GM18909 (cell line): ENCODE results near the gene UBXN2A.
"Not testable (repeated sequence)": the region's sequence is repeated elsewhere in the genome, so short reads cannot be mapped to it uniquely, and the experiment has no call there.

Experiments used
- ATAC-seq: cut with Tn5 transposase; IDR thresholded peaks from one replicate; pipeline ENCODE4 v1.9.1; 2021; ENCODE audit warnings: mild to moderate bottlenecking; ENCODE audit not compliant: unreplicated experiment, poor library complexity

Gene UBXN2A

DNA sequence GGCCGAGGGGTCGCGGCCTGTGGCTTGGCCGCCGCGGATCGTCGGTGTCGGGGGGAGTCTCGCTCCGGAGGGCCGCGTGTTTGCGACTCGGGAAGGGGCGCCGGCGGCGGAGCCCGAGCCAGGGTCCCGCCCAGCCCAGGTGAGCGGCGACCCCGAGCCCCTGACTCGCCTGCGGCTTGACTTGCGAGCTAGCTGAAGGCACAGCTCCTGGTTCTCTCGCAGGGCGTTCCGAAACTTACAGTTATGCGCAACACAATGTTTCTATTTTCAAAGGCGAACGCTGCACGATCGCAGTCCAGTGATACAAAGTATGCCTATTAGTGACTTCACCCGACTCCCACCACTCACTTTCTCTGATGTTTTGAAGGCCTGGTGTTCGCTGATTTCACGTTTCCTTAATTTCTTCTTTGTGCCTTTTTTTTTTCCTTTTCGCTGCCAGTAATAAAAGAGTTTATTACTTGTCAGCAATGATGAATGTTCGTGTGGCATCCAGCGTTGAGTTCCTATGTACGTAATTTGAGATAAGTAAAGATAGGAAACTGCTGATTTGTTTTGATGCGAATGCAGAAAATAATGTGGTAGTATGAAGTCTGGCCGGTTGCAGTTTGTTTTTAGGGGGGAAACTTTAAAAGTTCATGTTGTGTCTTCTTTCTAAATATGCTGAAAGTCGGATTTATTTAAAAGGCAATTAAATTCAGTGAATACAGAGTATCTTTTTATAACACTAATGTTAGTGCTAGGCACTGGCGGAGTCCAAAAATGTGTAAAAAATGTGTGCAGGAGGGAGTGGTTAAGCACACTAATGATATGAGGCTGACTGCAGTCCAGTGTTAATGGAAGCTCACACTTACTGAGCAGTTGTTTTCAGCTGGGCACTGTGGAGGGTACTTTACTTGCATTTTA is 706 bp downstream of the UBXN2A start:
- peak; percentile 70 for ATAC-seq

GRCh38 chr2:23941644-23942043 is 1.4 kb downstream of the UBXN2A start:
- no peak for ATAC-seq

GRCh38 chr2:23943666-23944065 is 3.4 kb downstream of the UBXN2A start:
- no peak for ATAC-seq

DNA sequence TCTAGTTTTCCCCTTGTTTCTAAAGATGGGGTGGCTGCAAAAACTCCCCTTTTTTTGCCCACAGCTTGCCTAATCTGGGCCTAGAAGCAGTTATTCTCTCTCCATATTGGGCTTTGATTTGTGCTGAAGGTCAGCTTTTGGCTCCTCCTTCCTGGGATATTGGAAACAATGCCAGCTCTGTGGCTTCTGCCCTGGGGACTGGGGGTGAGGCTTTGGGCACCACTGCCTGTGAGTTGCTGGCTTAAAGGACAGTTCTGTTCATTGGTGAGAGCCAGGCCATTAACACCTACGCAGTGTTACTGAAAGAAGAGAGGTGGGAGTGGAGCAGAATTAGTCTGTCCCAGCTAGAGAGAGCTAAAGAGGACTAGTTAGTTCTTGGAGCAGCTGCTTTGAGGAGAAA is 4.3 kb downstream of the UBXN2A start:
- ATAC-seq: no peak

DNA sequence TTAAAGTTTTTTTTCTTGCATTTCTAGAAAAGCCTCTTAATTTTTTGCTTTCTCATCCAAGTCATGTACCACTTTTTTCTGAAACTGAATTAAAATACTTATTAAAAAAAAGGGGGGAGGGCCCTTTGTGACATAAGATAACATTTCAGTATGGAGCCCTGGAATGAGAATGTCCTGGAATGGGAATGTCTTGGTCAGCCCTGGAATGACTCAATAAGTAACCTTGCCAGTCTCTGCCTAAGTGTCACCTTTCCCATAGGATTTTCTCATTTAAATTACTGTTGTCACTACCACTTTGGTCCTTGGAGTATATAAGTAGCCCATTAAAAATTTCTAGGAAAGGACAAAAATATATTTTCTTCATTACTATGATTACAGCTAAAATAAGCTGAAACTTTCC is 4.7 kb downstream of the UBXN2A start:
- ATAC-seq: no peak

GRCh38 chr2:23947350-23947749 is 7.1 kb downstream of the UBXN2A start:
- ATAC-seq: no peak

DNA sequence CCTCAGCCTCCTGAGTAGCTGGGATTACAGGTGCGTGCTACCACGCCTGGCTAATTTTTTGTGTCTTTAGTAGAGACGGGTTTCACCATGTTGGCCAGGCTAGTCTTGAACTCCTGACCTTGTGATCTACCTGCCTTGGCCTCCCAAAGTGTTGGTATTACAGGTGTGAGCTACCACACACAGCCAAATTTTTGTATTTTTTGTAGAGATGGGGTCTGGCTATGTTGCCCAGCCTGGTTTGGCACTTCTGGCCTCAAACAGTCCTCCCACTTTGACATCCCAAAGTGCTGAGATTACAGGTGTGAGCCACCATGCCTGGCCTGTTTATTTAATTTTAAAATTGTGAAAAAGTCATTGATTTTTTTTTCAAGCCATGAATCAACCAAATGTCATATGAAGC is 12.3 kb downstream of the UBXN2A start:
- not testable (repeated sequence) for ATAC-seq

GRCh38 chr2:23953625-23954024 is 13.4 kb downstream of the UBXN2A start:
- ATAC-seq: no peak

GRCh38 chr2:23954325-23955014 is 14.2 kb downstream of the UBXN2A start:
- ATAC-seq: no peak

DNA sequence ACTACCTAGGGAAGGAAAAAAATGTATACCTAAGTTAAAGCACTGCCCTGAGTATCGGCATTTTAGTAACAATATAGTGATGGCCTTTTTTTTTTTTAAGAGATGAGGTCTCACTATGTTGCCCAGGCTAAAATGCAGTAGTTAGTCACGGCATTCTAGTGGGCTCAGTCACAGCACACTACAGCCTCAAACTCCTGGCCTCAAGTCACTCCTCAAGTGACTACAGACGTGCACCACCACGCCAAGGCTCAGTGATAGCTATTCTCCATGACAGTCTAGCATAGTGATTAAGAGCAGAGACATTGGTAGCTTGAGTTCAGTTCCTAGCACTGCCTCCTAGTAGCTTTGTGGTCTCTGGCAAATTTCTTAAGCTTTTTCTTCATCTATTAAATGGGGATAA is 27.6 kb downstream of the UBXN2A start:
- no peak for ATAC-seq

GRCh38 chr2:23976883-23977282 is 36.6 kb downstream of the UBXN2A start:
- no peak for ATAC-seq

DNA sequence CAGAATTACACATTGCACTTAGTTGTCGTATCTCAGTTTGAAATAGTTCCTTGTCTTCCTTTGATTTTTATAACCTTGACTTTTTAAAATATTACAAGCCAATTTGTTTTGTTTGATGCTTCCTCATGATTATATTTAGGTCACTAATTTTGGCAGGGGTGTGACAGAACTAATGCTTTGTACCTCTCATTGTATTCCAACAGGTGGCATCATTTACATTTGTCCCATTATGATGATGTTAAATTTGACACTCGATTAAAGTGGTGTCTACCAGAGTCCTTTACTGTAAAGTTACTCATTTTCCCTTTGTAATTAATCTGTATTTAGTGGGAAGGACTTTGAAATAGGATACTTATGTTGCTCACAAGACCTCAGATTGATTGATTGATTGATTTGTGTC is 48.1 kb downstream of the UBXN2A start:
- ATAC-seq: no peak

- no peak for ATAC-seq
Measured at GRCh38 chr2:23992931-23993330, 52.7 kb downstream of the UBXN2A start.

DNA sequence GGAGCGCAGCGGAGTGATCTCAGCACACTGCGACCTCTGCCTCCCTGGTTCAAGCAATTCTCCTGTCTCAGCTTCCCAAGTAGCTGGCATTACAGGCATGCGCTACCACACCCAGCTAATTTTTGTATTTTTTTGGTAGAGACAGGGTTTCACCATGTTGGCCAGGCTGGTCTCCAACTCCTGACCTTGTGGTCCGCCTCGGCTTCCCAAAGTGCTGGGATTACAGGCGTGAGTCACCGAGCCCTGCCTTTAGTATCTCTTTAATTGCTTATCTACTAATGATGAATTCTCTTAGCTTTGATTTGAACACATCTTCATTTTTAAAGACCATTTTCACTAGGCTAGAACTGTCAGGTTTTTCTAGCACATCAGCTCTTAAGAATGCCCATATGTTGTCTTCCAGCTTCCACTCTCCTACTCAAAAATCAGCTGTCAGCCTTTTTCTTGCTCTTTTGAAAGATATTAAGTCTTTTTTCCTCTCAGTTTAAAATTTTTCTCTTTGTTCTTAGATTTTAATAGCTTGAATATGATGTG is 53.5 kb downstream of the UBXN2A start:
- no peak for ATAC-seq

GRCh38 chr2:23994567-23994966 is 54.3 kb downstream of the UBXN2A start:
- no peak for ATAC-seq

- ATAC-seq: no peak
Measured at GRCh38 chr2:24007693-24008092, 67.4 kb downstream of the UBXN2A start.

GRCh38 chr2:24008672-24009366 is 68.6 kb downstream of the UBXN2A start:
- ATAC-seq: no peak

GRCh38 chr2:24009367-24009679 is 69.1 kb downstream of the UBXN2A start:
- ATAC-seq: no peak

GRCh38 chr2:24009680-24010476 is 69.6 kb downstream of the UBXN2A start, which contains the start of gene MFSD2B:
Gene MFSD2B, plus strand, starts transcription at chr2:24010085. Its CDS starts 12 bp downstream, at chr2:24010097.
- no peak for ATAC-seq
